ENCODE data around the gene CYP1A2. TPM values are rescaled to one million over a fixed set of nuclear protein-coding genes. Genes with fewer than 3 reads are reported as not detected.

The CYP1A2 gene
- total RNA-seq, 1 donor = not detected

DNA sequence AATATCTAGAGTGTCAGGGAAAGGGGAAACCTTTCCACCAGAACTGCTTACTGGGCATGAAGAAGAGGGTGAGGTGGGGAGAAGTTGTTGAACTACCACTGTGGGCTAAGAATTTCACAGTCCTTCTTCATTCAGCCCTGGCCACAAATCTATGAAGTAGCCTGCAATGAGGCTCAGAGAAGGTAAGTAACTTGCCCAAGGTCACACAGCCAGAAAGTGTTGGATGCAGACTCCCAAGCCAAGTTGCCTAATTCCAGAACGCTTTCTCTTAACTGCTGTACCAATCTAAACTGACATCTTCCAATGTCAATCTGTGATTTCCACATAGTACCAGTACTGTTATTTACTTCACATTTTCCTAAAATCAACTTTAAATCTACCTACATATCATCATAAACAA is 25.5 kb upstream of the CYP1A2 start:
- peaks cover 64% of the 10 kb centered on the region for H3K27me3 ChIP-seq (ENCODE audit: insufficient read depth, low read length)
- no peak for DNase-seq (ENCODE audit: insufficient read length, low spot score, missing footprints)
- TF ChIP-seq, protein P1, sequence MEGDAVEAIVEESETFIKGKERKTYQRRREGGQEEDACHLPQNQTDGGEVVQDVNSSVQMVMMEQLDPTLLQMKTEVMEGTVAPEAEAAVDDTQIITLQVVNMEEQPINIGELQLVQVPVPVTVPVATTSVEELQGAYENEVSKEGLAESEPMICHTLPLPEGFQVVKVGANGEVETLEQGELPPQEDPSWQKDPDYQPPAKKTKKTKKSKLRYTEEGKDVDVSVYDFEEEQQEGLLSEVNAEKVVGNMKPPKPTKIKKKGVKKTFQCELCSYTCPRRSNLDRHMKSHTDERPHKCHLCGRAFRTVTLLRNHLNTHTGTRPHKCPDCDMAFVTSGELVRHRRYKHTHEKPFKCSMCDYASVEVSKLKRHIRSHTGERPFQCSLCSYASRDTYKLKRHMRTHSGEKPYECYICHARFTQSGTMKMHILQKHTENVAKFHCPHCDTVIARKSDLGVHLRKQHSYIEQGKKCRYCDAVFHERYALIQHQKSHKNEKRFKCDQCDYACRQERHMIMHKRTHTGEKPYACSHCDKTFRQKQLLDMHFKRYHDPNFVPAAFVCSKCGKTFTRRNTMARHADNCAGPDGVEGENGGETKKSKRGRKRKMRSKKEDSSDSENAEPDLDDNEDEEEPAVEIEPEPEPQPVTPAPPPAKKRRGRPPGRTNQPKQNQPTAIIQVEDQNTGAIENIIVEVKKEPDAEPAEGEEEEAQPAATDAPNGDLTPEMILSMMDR (IDR thresholded peaks at IDR 0.05; ENCODE audit: extremely low read depth, low read depth, low read length) = no peak
- H3K9me3 ChIP-seq (ENCODE audit: low read depth, low read length) = no peaks in the 10 kb centered on the region
- H3K4me3 ChIP-seq (ENCODE audit: insufficient read depth, low read length) = no peak overlapping the region
- no peak overlapping the region for H2AFZ ChIP-seq (ENCODE audit: low read length)
- H3K4me2 ChIP-seq (ENCODE audit: insufficient read depth, low read length) = no peak overlapping the region
- H4K20me1 ChIP-seq (ENCODE audit: insufficient read depth, low read length) = no peaks in the 10 kb centered on the region
- H3K79me2 ChIP-seq (ENCODE audit: insufficient read depth, low read length) = no peaks in the 10 kb centered on the region
- H3K4me1 ChIP-seq (ENCODE audit: insufficient read depth, low read length) = peaks cover 10% of the 10 kb centered on the region
- H3K36me3 ChIP-seq (ENCODE audit: insufficient read depth, low read length) = no peaks in the 10 kb centered on the region
- no peak overlapping the region for H3K27ac ChIP-seq (ENCODE audit: low read depth, low read length)

DNA sequence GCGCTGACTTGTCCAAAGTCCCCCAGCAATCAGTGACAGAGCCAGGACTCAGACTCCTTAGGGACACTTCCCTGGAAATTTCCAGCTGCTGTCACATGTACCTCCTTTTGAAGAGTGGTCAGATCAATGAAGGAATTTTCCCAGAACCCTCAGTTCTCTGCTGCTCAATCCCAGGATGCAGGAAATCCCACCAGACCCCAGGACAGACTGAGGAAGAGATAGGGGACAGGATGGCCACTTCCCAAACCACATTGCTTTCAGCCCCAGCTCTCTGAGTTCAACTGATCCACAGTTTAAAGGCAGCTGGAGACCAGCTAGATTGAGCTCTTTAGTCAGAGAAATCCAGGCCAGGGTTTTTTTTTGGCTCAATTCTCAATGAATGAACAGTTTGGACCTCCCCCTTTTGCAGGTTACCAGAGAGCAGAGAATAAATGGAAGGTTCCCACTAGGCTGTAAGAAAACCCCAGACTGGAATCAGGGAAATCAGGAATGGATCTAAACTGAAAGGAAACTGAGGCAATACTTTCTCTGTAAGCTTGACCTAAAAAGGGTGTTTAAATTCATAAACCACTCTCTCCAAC is 24.8 kb upstream of the CYP1A2 start:
- Histone ChIP-seq H3K36me3 (ENCODE audit: insufficient read depth, low read length) (no peaks in the 10 kb centered on the region), H3K4me1 (ENCODE audit: insufficient read depth, low read length) (peaks cover 10% of the 10 kb centered on the region), H2AFZ (ENCODE audit: low read length) (no peak overlapping the region), H3K27ac (ENCODE audit: low read depth, low read length) (no peak overlapping the region), H3K79me2 (ENCODE audit: insufficient read depth, low read length) (no peaks in the 10 kb centered on the region), H3K27me3 (ENCODE audit: insufficient read depth, low read length) (peaks cover 64% of the 10 kb centered on the region), H3K4me2 (ENCODE audit: insufficient read depth, low read length) (no peak overlapping the region), H4K20me1 (ENCODE audit: insufficient read depth, low read length) (no peaks in the 10 kb centered on the region), H3K4me3 (ENCODE audit: insufficient read depth, low read length) (no peak overlapping the region), H3K9me3 (ENCODE audit: low read depth, low read length) (no peaks in the 10 kb centered on the region)
- TF ChIP-seq, protein P1 (IDR thresholded peaks at IDR 0.05; ENCODE audit: extremely low read depth, low read depth, low read length) = no peak
- DNase-seq (ENCODE audit: insufficient read length, low spot score, missing footprints) = peak; percentile 93

DNA sequence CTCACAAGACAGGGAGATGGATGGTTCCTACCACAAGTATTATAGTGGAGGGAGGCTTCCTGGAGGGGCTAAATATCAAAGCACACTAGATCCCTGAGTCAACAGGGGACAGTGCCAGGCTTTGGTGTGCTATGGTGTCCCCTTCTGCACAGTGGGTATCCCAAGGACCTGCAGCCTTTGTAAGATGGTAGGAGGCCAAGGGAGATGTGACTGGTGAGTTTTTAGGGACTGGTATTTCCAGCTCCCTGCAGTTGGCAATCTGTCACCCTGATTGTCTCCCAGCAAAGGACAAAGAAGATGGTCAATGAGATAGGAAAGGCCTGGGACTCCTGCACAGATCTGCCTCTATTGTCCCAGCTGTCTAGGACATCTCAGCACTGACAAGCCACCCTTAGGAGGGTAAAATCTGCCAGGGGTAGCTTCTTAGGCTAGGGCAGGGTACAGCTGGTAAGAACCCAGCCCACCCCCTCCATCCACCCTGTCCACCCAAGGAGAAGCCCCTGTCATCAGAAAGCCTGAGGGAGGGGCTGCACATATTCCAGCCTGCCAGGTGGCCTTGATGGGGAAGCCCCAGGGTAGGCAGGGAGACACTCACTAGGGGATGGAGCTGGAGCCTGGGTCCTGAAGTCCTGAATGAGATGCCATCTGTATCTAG is 23.9 kb upstream of the CYP1A2 start:
- Histone ChIP-seq H3K9me3 (ENCODE audit: low read depth, low read length) (no peaks in the 10 kb centered on the region), H3K4me1 (ENCODE audit: insufficient read depth, low read length) (peaks cover 10% of the 10 kb centered on the region), H3K27me3 (ENCODE audit: insufficient read depth, low read length) (peaks cover 65% of the 10 kb centered on the region), H3K27ac (ENCODE audit: low read depth, low read length) (no peak overlapping the region), H3K4me2 (ENCODE audit: insufficient read depth, low read length) (no peak overlapping the region), H4K20me1 (ENCODE audit: insufficient read depth, low read length) (no peaks in the 10 kb centered on the region), H2AFZ (ENCODE audit: low read length) (no peak overlapping the region), H3K36me3 (ENCODE audit: insufficient read depth, low read length) (no peaks in the 10 kb centered on the region), H3K4me3 (ENCODE audit: insufficient read depth, low read length) (no peak overlapping the region), H3K79me2 (ENCODE audit: insufficient read depth, low read length) (no peaks in the 10 kb centered on the region)
- DNase-seq (ENCODE audit: insufficient read length, low spot score, missing footprints) = peak; percentile 73
- TF ChIP-seq, protein P1 (IDR thresholded peaks at IDR 0.05; ENCODE audit: extremely low read depth, low read depth, low read length) = no peak

DNA sequence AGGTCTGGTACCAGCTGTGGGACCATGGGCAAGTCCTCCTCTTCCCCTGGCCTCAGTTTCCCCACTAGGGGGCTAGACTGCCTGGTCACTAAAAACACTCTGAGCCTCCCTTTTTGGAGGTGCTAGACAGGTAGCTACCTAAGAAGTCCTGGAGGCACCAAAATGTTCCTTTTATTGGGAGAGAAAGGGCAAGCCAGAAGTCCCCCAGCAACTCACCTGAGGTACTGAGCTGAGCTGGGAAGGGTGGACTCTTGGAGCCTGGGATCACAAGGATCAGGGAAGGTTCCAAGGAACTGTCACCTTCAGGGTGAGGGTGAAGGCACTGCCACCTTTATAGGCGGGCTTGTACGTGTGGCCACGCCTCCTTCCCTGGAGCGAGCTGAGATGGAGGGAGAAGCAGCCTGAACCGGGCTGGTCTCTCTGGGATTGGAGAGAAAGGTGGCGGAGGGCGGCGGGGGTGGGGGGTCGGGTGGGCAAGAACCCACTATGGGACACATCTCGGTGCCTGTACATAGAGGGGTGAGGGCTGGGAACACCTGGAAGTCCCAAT is 23.3 kb upstream of the CYP1A2 start, which contains the start of gene CYP1A1:
CYP1A1 (minus strand) TSS at position 304 of the 550 bp plus-strand sequence. CDS start 2,431 bp downstream, outside the sequence.
- no peaks in the 10 kb centered on the region for H4K20me1 ChIP-seq (ENCODE audit: insufficient read depth, low read length)
- TF ChIP-seq, protein P1 (IDR thresholded peaks at IDR 0.05; ENCODE audit: extremely low read depth, low read depth, low read length) = no peak
- H3K4me1 ChIP-seq (ENCODE audit: insufficient read depth, low read length) = peaks cover 10% of the 10 kb centered on the region
- no peaks in the 10 kb centered on the region for H3K79me2 ChIP-seq (ENCODE audit: insufficient read depth, low read length)
- peak; percentile 92 for DNase-seq (ENCODE audit: insufficient read length, low spot score, missing footprints)
- peak within 1 kb of the TSS; percentile 78 for H3K4me2 ChIP-seq (ENCODE audit: insufficient read depth, low read length)
- H3K4me3 ChIP-seq (ENCODE audit: insufficient read depth, low read length) = peak within 1 kb of the TSS; percentile 65
- H3K27me3 ChIP-seq (ENCODE audit: insufficient read depth, low read length) = peaks cover 70% of the 10 kb centered on the region
- no peaks in the 10 kb centered on the region for H3K9me3 ChIP-seq (ENCODE audit: low read depth, low read length)
- no peaks in the 10 kb centered on the region for H3K36me3 ChIP-seq (ENCODE audit: insufficient read depth, low read length)
- no peak within 1 kb of the TSS for H3K27ac ChIP-seq (ENCODE audit: low read depth, low read length)
- H2AFZ ChIP-seq (ENCODE audit: low read length) = peak within 1 kb of the TSS; percentile 57
